IMR-90 (cell line): ENCODE measurements around the gene NEAT1. TPM values are rescaled to one million over a fixed set of nuclear protein-coding genes. Genes with fewer than 3 reads are reported as not detected.

ENCODE experiments used
- ATAC-seq: fragments of 200-7000 bp; cut with Tn5 transposase; 2 replicates; pipeline ENCODE4 v1.9.1; 2020; ENCODE audit warnings: low read depth, mild to moderate bottlenecking, moderate library complexity
- BruUV-seq: library from RNA; stranded (reverse); fragments of 400-500 nt; replicated peaks from 2 replicates; lab custom pipeline; 2021; lab: Mats Ljungman, UMichigan
- CTCF ChIA-PET: fragments of 300-600 bp; formaldehyde crosslinking; extraction: SDS; loops from one replicate; lab custom pipeline; 2021; ENCODE audit warnings: antibody characterized with exemption; lab: Yijun Ruan, JAX
- POLR2A ChIA-PET: fragments of 300-600 bp; sonication (Branson Sonifier 250); formaldehyde crosslinking; loops from one replicate; lab custom pipeline; 2022; ENCODE audit warnings: antibody characterized with exemption; ENCODE audit not compliant: unreplicated experiment; lab: Charles Lee
- DNase-seq: peaks from one replicate; pipeline ENCODE4 v3.0.0; 2013
- H2AFZ ChIP-seq: replicated peaks from 2 replicates; pipeline ENCODE3; 2013; ENCODE audit warnings: low read length, mild to moderate bottlenecking; ENCODE audit not compliant: poor library complexity
- H2AK5ac ChIP-seq: 2 replicates; pipeline ENCODE4 v1.6.1; 2013; ENCODE audit warnings: low read depth, low read length, inconsistent platforms
- H2AK9ac ChIP-seq: replicated peaks from 2 replicates; pipeline ENCODE3; 2013; ENCODE audit warnings: mild to moderate bottlenecking, low read depth, low read length, moderate library complexity; ENCODE audit not compliant: poor library complexity
- H2BK120ac ChIP-seq: 2 replicates; pipeline ENCODE4 v1.6.1; 2013; ENCODE audit warnings: low read depth, low read length, inconsistent platforms
- H2BK15ac ChIP-seq: 3 replicates; pipeline ENCODE4 v1.6.1; 2013; ENCODE audit warnings: low read depth, low read length, inconsistent platforms
- H2BK20ac ChIP-seq: 2 replicates; pipeline ENCODE4 v1.6.1; 2013; ENCODE audit warnings: low read depth, mild to moderate bottlenecking, inconsistent platforms, low read length, moderate library complexity
- H2BK5ac ChIP-seq: 2 replicates; pipeline ENCODE4 v1.6.1; 2013; ENCODE audit warnings: mild to moderate bottlenecking, low read depth, low read length, inconsistent platforms; ENCODE audit not compliant: poor library complexity, severe bottlenecking
- H3K14ac ChIP-seq: replicated peaks from 2 replicates; pipeline ENCODE4 v1.6.1; 2013; ENCODE audit warnings: low read depth, low read length, inconsistent platforms
- H3K18ac ChIP-seq: 2 replicates; pipeline ENCODE4 v1.6.1; 2013; ENCODE audit warnings: low read depth, low read length, control low read depth
- H3K23ac ChIP-seq: 2 replicates; pipeline ENCODE4 v1.6.1; 2013; ENCODE audit warnings: low read depth, low read length, inconsistent platforms
- H3K27ac ChIP-seq: 2 replicates; pipeline ENCODE4 v1.5.1; 2013; ENCODE audit warnings: mild to moderate bottlenecking, control low read depth, low read length; ENCODE audit not compliant: insufficient read depth
- H3K27me3 ChIP-seq: 2 replicates; pipeline ENCODE4 v1.6.1; 2013; ENCODE audit warnings: low read length; ENCODE audit not compliant: control insufficient read depth, insufficient read depth
- H3K36me3 ChIP-seq: 2 replicates; pipeline ENCODE4 v1.6.1; 2013; ENCODE audit warnings: low read length, mixed read lengths; ENCODE audit not compliant: control insufficient read depth, insufficient read depth
- H3K4ac ChIP-seq: 2 replicates; pipeline ENCODE4 v1.6.1; 2013; ENCODE audit warnings: low read depth, low read length, inconsistent platforms
- H3K4me1 ChIP-seq: 2 replicates; pipeline ENCODE4 v1.6.1; 2013; ENCODE audit warnings: low read length, mixed read lengths; ENCODE audit not compliant: control insufficient read depth, insufficient read depth
- H3K4me2 ChIP-seq: 2 replicates; pipeline ENCODE4 v1.6.1; 2013; ENCODE audit warnings: low read depth, mild to moderate bottlenecking, control low read depth, low read length, moderate library complexity
- H3K4me3 ChIP-seq: 2 replicates; pipeline ENCODE4 v1.5.1; 2013; ENCODE audit warnings: low read depth, mild to moderate bottlenecking, control low read depth, low read length, moderate library complexity; ENCODE audit not compliant: insufficient read depth
- H3K56ac ChIP-seq: 2 replicates; pipeline ENCODE4 v1.6.1; 2013; ENCODE audit warnings: low read length, inconsistent platforms; ENCODE audit not compliant: insufficient read depth; ENCODE audit errors: extremely low read depth
- H3K79me1 ChIP-seq, 2 experiments: 2 replicates each; pipeline ENCODE4 v1.6.1; 2013; ENCODE audit warnings: low read length in 2 of 2, inconsistent platforms in 1 of 2, low read depth in 1 of 2
- H3K9ac ChIP-seq: 2 replicates; pipeline ENCODE4 v1.6.1; 2013; ENCODE audit warnings: low read depth, low read length, control low read depth
- H3K9me1 ChIP-seq: 2 replicates; pipeline ENCODE4 v1.6.1; 2013; ENCODE audit warnings: low read length, inconsistent platforms; ENCODE audit not compliant: insufficient read depth
- H3K9me3 ChIP-seq: 2 replicates; pipeline ENCODE4 v1.6.1; 2013; ENCODE audit warnings: low read length; ENCODE audit not compliant: control insufficient read depth, insufficient read depth
- H4K20me1 ChIP-seq: 2 replicates; pipeline ENCODE4 v1.6.1; 2013; ENCODE audit warnings: low read length, inconsistent platforms; ENCODE audit not compliant: insufficient read depth
- H4K5ac ChIP-seq: 2 replicates; pipeline ENCODE4 v1.6.1; 2013; ENCODE audit warnings: mild to moderate bottlenecking, low read depth, low read length, control low read depth
- H4K8ac ChIP-seq, 2 experiments: 2 replicates each; pipeline ENCODE4 v1.6.1; 2013; ENCODE audit warnings: low read depth in 2 of 2, low read length in 2 of 2, control low read depth in 1 of 2, inconsistent platforms in 1 of 2
- H4K91ac ChIP-seq: 2 replicates; pipeline ENCODE4 v1.6.1; 2013; ENCODE audit warnings: low read depth, low read length, inconsistent platforms; ENCODE audit not compliant: insufficient read depth
- BHLHE40 ChIP-seq: fragments of 150-350 bp; IDR thresholded peaks from 2 replicates; pipeline ENCODE4 v1.6.1; 2016; ENCODE audit warnings: mild to moderate bottlenecking, low read depth, low read length
- CEBPB ChIP-seq: IDR thresholded peaks from 2 replicates; pipeline ENCODE4 v1.6.1; 2012; ENCODE audit warnings: low read depth, low read length, improper control_type of control experiment
- CHD1 ChIP-seq: IDR thresholded peaks from 2 replicates; pipeline ENCODE4 v1.6.1; 2012; ENCODE audit warnings: low read depth, low read length, improper control_type of control experiment
- ELK1 ChIP-seq: fragments of 150-350 bp; IDR thresholded peaks from 2 replicates; pipeline ENCODE4 v1.6.1; 2016; ENCODE audit warnings: low read depth, mild to moderate bottlenecking, low read length, moderate library complexity, borderline replicate concordance
- FOS ChIP-seq: fragments of 150-350 bp; IDR thresholded peaks from 2 replicates; pipeline ENCODE4 v1.6.1; 2016; ENCODE audit warnings: low read depth, low read length
- MAZ ChIP-seq: IDR thresholded peaks from 2 replicates; pipeline ENCODE4 v1.6.1; 2012; ENCODE audit warnings: low read depth, mild to moderate bottlenecking, low read length, improper control_type of control experiment, moderate library complexity, borderline replicate concordance
- MXI1 ChIP-seq: IDR thresholded peaks from 2 replicates; pipeline ENCODE4 v1.6.1; 2012; ENCODE audit warnings: low read depth, mild to moderate bottlenecking, low read length, moderate library complexity, borderline replicate concordance
- POLR2A ChIP-seq: IDR thresholded peaks from 2 replicates; pipeline ENCODE4 v1.6.1; 2012; ENCODE audit warnings: mild to moderate bottlenecking, low read depth, low read length
- RAD21 ChIP-seq: IDR thresholded peaks from 2 replicates; pipeline ENCODE4 v1.6.1; 2012; ENCODE audit warnings: low read length, improper control_type of control experiment
- RCOR1 ChIP-seq: IDR thresholded peaks from 2 replicates; pipeline ENCODE4 v1.6.1; 2012; ENCODE audit warnings: mild to moderate bottlenecking, low read length, improper control_type of control experiment; ENCODE audit not compliant: insufficient replicate concordance
- RFX5 ChIP-seq: IDR thresholded peaks from 2 replicates; pipeline ENCODE4 v1.8.0; 2012; ENCODE audit warnings: low read depth, mild to moderate bottlenecking, low read length, moderate library complexity
- SMC3 ChIP-seq: fragments of 150-350 bp; IDR thresholded peaks from 2 replicates; pipeline ENCODE4 v1.6.1; 2016; ENCODE audit warnings: low read depth, mild to moderate bottlenecking, antibody characterized with exemption, low read length, moderate library complexity
- USF2 ChIP-seq: fragments of 150-350 bp; IDR thresholded peaks from 2 replicates; pipeline ENCODE4 v1.6.1; 2017; ENCODE audit warnings: mild to moderate bottlenecking, antibody characterized with exemption, low read length, low read depth
- WGBS, 2 experiments: methylation state at CpG; one replicate each; pipeline versions ENCODE4 v1.1.5 to v1.1.7; 2013; ENCODE audit warnings: missing lambda C conversion rate in 2 of 2; ENCODE audit not compliant: insufficient read length in 1 of 2; ENCODE audit errors: extremely low coverage in 2 of 2; 5-methylcytosine and 5-hydroxymethylcytosine counted together
- dilution Hi-C: fragments of 300-500 bp; cut with HindIII; formaldehyde crosslinking; loops from one replicate; pipeline ENCODE4 v1.14.3; 2018; ENCODE audit warnings: low sequenced_read_pairs; ENCODE audit not compliant: unreplicated experiment
- in situ Hi-C: fragments of 300-500 bp; cut with MboI; formaldehyde crosslinking; loops from 3 replicates; pipeline ENCODE4 v1.14.3; 2019; ENCODE audit warnings: low sequenced_read_pairs, inconsistent platforms, mixed read lengths
- intact Hi-C: fragments of 100-400 bp; cut with micrococcal nuclease; formaldehyde crosslinking; loops from 2 replicates; pipeline ENCODE4 v1.10.0; 2022
- polyA plus RNA-seq, 3 experiments: library from polyadenylated mRNA; depleted of rRNA; stranded (reverse); fragments of >200 nt; gene quantifications; 2 replicates each; pipeline ENCODE4 v1.2.3, GENCODE V29; 2012; ENCODE audit warnings: low replicate concordance in 1 of 3
- total RNA-seq: library from RNA; depleted of rRNA; stranded (reverse); fragments of >200 nt; gene quantifications from 2 replicates; pipeline ENCODE4 v1.2.3, GENCODE V29; 2012

NEAT1 gene
- total and polyA plus RNA-seq, 2 of the 4 experiments (the other 2 are of a cell fraction) = 30.1 to 114 TPM

- H3K4ac ChIP-seq = no peak overlapping the region
- no peak overlapping the region for H2AFZ ChIP-seq
- no peaks in the 10 kb centered on the region for H3K9me3 ChIP-seq
- H4K8ac ChIP-seq = no peak overlapping the region
- POLR2A ChIA-PET = no interaction called here
- dilution Hi-C loops = no loop called here
- BruUV-seq = no TSS peak
- WGBS, 2 experiments = no CpG with 5 or more reads among the region's 2 CpGs
- H3K27me3 ChIP-seq = no peaks in the 10 kb centered on the region
- peaks cover 9 to 27% of the 10 kb centered on the region in 2 experiments for H3K79me1 ChIP-seq
- in situ Hi-C loops = no loop called here
- no peak overlapping the region for H3K56ac ChIP-seq
- H2AK5ac ChIP-seq = no peak overlapping the region
- no peak overlapping the region for H3K14ac ChIP-seq
- H3K18ac ChIP-seq = no peak overlapping the region
- no peak overlapping the region for H3K23ac ChIP-seq
- H3K4me2 ChIP-seq = no peak overlapping the region
- H3K4me1 ChIP-seq = 0 out of 2 replicates have a peak, but pooled peaks cover 1% of the 10 kb centered on the region
- DNase-seq = no peak
- no peak overlapping the region for H4K91ac ChIP-seq
- peaks cover 4% of the 10 kb centered on the region for H3K9me1 ChIP-seq
- H2BK120ac ChIP-seq = no peak overlapping the region
- no peak for ATAC-seq
- no peak overlapping the region for H4K5ac ChIP-seq
- H2AK9ac ChIP-seq = no peak overlapping the region
- no peak overlapping the region for H2BK20ac ChIP-seq
- no peak overlapping the region for H3K27ac ChIP-seq
- H3K4me3 ChIP-seq = no peak overlapping the region
- CTCF ChIA-PET = no interaction called here
- H3K36me3 ChIP-seq = peaks cover 57% of the 10 kb centered on the region
- no peak overlapping the region for H3K9ac ChIP-seq
- TF ChIP-seq CHD1 (no peak), USF2 (no peak), SMC3 (no peak), POLR2A (no peak), MAZ (no peak), MXI1 (no peak), RFX5 (no peak), BHLHE40 (no peak), FOS (no peak), ELK1 (no peak), CEBPB (no peak), RCOR1 (no peak), RAD21 (no peak)
- peaks cover 7% of the 10 kb centered on the region for H4K20me1 ChIP-seq
- no peak overlapping the region for H2BK15ac ChIP-seq
- intact Hi-C loops = no loop called here
- H2BK5ac ChIP-seq = no peak overlapping the region
Observed at GRCh38 chr11:65402790-65403189, 19.8 kb upstream of the NEAT1 start.
